IPS-11a (cell line): ENCODE results near the gene DNASE1L1.
"Not testable (repeated sequence)": the region's sequence is repeated elsewhere in the genome, so short reads cannot be mapped to it uniquely, and the experiment has no call there.

Source experiments
- H3K4me3 ChIP-seq: one replicate; pipeline ENCODE4 v1.5.1; 2013; ENCODE audit warnings: low read depth, low read length, control low read depth

Gene DNASE1L1

DNA sequence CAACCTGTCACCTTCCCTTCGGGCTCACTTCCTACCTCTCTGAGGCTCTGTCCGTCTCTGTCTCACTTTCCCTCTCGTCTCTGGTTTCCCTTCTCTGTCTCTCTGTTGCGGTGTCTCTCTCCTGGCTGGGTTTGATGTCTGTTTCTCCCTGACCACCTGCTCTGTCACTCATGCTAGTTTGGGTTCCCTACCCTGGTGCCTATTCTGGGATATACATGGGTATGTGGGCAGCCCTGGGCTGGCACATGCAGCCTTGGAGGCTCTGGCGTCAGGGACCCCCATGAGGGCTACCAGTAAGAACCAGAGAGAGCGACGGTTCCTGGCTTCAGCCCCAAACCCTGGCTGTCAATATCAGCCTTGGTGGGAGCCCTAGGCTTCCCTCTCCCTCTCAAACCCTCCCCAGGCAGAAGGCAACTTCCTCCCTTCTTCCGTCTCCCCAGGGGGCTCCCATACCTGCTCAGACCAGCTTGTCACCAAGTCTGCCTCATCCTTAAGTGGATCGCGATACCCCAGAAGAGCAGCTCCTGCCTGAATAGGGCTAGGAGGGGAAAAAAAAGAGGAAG, 314 bp downstream of the DNASE1L1 start:
- H3K4me3 ChIP-seq = no peak overlapping the region

GRCh38 chrX:154404625-154405192, 4.3 kb downstream of the DNASE1L1 start:
- H3K4me3 ChIP-seq = no peak overlapping the region

- H3K4me3 ChIP-seq = no peak overlapping the region
Observed at GRCh38 chrX:154403858-154404257, 5.2 kb downstream of the DNASE1L1 start.

- H3K4me3 ChIP-seq = no peak overlapping the region
Observed at GRCh38 chrX:154403192-154403591, 5.9 kb downstream of the DNASE1L1 start.

- no peak overlapping the region for H3K4me3 ChIP-seq
Observed at GRCh38 chrX:154402622-154403127, 6.4 kb downstream of the DNASE1L1 start.

DNA sequence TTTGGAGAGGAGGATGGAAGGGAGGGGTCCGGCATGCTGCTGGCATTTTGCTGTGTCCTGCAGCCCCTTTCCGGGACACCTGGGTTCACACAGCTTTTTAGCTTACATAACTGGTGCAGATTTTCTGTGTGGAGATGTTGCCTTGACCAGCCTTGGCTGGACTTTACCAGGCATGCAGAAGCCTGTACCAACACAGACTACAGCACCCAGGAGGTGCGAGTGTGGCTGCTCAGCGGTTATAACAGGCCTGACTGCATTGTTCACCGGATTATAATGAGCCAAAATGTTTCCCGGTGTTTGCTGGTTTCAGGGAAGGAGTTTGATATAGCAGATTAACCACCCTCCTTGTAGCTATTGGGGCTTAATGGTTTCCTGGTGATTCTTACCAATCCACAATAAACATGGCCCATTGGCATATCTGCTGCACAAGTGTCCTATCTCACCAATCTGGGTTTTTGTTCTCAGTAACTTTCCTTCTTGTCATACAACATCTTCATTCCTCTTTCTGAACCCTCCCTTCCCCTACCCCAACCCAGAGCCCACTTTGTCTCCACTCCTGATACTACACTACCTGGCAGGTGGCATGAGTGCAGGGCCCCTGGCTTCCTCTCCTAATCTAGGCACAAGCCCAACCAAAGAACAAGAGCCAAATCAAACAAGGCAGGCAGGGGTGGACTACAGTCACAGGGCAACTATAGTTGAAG, 7.0 kb downstream of the DNASE1L1 start:
- H3K4me3 ChIP-seq = no peak overlapping the region

DNA sequence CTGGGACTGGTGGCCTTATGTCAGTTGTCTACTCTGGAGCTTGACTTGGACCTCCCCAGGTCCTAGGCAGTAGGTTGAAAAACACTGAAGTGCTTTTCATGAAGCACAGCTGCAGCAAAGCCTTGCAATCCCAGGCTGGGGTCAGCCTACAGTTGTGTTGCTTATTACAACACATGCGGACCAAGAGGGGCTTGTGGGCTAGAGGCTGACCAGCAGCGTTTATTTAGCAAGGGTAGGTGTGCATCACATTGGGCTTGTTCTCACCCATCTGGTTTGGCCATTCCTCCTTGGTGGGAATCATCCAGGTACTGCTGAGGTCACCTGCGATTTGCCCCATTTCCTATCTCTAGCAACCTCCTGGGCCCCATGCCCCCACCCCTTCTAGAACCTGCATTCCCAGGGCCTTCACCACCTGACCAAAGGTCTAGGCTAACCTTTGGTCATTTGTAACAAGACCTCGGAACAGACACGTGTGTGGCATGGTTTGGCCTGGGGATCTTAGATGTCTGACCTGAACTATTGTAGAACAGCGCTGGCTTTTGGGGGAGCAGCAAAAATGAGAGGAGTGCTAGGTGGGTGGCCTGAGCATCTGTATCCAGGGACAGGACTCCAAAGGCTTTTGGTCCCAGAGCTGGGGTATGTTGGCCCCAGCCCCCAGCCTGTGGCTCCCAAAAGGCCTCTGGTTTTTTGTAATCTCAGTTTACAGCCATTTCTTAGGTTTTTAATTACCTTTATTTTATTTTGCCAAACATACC, 7.8 kb downstream of the DNASE1L1 start:
- no peak overlapping the region for H3K4me3 ChIP-seq

DNA sequence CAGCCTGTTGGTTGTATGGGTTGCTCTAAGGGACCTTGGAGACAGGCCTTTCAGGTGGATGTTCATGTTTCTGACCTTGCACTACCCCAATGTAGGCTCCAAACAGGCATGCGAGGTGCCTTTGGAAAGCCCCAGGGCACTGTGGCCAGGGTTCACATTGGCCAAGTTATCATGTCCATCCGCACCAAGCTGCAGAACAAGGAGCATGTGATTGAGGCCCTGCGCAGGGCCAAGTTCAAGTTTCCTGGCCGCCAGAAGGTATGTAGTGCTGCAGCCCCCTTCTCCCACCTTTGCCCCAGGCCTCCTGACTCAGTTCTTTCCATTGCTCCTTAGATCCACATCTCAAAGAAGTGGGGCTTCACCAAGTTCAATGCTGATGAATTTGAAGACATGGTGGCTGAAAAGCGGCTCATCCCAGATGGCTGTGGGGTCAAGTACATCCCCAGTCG, 8.7 kb downstream of the DNASE1L1 start:
- H3K4me3 ChIP-seq = not testable (repeated sequence)

DNA sequence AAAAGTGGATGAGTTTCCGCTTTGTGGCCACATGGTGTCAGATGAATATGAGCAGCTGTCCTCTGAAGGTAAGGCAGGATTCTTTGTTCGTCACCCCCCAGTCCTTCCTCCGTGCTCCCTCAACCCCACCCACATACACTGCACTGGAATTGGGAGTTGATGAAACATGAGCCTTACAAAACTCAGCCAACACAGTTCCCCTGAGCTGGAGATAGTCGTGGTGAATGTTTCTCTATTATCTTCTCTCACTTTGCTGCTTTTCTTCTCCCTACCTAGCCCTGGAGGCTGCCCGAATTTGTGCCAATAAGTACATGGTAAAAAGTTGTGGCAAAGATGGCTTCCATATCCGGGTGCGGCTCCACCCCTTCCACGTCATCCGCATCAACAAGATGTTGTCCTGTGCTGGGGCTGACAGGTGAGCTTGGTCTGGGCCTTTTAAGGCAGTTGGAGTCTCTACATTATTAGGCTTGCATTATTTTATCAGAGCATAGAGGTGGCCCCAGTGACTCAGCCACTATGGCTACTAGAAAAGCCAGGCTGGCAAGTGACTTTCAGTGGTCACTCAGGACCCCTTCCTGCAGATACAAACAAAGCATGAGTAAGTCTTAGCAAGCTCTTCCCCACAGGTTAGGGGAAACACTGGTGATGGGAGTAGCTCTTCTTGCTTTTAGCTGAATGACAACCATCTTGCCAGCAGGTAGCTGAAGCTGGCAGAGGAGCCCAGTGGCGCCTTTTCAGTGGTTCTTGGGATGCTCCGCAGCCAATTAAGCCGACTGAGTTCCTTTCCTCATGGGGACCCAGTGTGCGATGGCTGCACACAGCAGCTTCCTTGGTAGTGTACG, 9.3 kb downstream of the DNASE1L1 start:
- peak overlapping the region; percentile 91 for H3K4me3 ChIP-seq

GRCh38 chrX:154398668-154399526, 10.2 kb downstream of the DNASE1L1 start:
- H3K4me3 ChIP-seq = peak overlapping the region; percentile 91

DNA sequence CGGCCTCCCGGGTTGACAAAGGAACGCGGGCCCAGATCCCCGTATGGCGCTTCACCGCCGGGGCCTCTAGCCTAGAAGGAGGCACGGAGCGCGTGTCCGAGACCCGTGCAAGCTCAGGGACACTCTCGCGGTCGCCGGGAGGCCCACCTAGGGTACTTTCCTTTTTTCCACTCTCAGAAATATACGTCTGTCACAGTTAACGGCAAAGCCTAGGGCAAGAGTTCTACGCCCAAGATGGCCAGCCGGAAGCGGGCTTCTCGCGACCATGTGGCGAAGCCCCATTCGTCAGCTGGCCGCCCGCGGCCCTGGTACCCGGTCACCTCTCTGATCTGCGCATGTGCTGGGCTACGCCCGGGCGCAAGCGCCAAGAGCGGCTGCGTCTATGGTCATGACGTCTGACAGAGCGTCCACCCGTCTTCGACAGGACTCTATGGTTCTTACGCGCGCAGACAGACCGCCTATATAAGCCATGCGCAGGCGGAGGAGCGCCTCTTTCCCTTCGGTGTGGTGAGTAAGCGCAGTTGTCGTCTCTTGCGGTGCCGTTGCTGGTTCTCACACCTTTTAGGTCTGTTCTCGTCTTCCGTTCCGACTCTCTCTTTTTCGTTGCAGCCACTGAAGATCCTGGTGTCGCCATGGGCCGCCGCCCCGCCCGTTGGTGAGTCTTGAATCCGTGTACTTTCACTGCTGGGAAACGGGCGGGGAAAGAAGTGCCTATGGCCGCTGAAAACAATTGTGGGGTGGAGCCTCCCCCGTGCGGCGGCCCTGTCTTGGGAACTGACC, 11.0 kb downstream of the DNASE1L1 start, which contains the start of gene RPL10:
Gene RPL10 (plus strand): TSS at position 490 of the 780 bp plus-strand sequence. CDS start 143 bp downstream, at position 633.
- H3K4me3 ChIP-seq = peak within 1 kb of the TSS; percentile 91

GRCh38 chrX:154396973-154397887, 11.8 kb downstream of the DNASE1L1 start:
- H3K4me3 ChIP-seq = peak overlapping the region; percentile 91

GRCh38 chrX:154396363-154396762, 12.7 kb downstream of the DNASE1L1 start:
- H3K4me3 ChIP-seq = not testable (repeated sequence)

DNA sequence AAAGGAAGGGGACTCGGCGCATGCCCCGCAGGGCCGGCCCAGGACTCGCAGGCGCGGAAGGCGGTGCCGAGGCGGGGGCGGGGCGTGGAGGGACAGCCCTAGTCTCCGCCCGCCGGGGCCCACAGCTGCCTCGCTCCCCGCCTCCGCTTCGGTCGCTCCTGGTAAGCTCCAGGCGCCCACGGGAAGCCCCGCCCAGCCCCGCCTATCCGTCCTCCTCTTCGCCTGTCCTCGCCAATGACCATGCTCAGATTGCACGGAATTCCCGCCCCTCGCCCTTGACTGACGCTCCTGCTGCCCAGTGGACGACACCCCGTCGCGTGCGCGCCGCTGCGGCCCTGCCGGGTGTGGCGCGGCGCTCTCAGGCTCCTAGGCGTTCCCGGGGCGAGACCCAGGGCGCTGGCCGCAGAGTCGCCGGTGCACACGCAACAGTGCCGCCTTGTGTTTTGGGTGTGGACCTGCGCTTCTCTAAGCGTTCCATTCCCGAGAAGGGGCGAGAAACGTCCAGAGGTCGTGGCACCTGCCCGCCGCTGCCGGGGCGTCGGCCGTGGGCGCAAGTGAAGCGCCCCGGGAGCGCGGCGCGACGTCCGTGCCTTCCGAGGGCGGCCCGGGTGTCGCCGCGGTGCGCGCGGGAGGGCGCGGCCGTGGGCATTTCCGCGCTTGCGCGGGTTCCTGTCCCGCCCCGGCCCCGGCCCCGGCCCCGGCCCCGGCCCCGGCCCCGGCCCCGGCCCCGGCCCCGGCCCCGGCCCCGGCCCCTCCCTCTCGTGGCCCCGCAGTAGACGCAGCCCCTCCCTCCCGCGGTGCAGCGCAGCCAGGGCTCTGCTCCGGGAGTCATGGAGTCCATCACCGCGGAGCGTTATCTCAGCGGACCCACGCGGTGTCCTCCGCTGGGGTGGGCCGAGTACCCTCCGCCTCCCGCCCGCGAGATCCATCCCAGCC, 19.0 kb downstream of the DNASE1L1 start:
- H3K4me3 ChIP-seq = not testable (repeated sequence)

DNA sequence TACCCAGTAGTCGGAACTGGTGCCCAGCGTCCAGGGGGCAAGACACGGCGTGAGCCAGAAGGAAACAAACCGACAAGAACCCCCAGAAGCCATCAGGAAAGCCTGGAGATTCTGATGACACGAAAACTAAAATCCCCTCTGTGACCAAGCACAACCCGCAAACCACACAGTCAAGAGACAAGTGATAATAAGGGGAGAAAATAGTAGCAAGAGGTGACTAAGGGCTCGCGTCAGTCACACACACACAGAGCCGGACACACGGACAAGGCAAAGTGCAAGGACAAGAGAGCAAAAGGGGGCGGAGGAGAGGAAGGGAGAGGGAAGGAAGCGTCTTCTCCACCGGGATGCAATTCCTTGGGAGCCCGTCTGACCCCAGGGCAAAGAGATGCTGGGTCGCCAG, 20.4 kb downstream of the DNASE1L1 start:
- H3K4me3 ChIP-seq = not testable (repeated sequence)

DNA sequence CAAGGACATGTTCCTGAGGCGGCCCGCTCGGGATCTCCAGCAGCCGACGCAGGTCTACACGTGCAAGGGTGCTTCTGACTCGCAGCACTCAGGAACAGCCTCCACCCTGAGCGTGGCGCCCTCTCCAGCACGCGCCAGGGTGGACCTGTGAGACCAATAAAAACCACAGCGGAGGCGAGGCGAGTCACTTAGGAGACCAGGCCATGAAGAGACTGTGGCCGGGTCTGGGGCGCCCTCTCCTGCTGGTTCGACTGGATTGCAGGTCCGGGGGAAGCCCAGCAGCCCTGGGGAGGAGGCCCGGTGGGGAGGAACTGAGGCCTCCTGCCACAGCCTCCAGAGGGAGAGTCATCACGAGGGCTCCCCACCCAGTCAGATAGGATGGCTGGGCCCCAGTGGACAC, 21.0 kb downstream of the DNASE1L1 start:
- H3K4me3 ChIP-seq = not testable (repeated sequence)
